IPS DF 4.7 (cell line): ENCODE data around the gene ARHGAP22.

Experiments
- DNase-seq: peaks from one replicate; pipeline ENCODE4 v3.0.0-alpha.2; 2013; ENCODE audit warnings: low spot score; ENCODE audit errors: extremely low read depth

The ARHGAP22 gene

GRCh38 chr10:48453451-48454301 lies 151.2 kb downstream of the ARHGAP22 start:
- no peak for DNase-seq

GRCh38 chr10:48452879-48453412 lies 151.9 kb downstream of the ARHGAP22 start:
- no peak for DNase-seq

- DNase-seq = no peak
Observed at GRCh38 chr10:48451969-48452878, 152.6 kb downstream of the ARHGAP22 start.

GRCh38 chr10:48450741-48451466 lies 154.0 kb downstream of the ARHGAP22 start:
- DNase-seq = no peak

GRCh38 chr10:48450233-48450740 lies 154.6 kb downstream of the ARHGAP22 start:
- no peak for DNase-seq

GRCh38 chr10:48449501-48450232 lies 155.2 kb downstream of the ARHGAP22 start:
- no peak for DNase-seq

- no peak for DNase-seq
Observed at GRCh38 chr10:48448796-48449195, 156.1 kb downstream of the ARHGAP22 start.

GRCh38 chr10:48447356-48448215 lies 157.3 kb downstream of the ARHGAP22 start:
- DNase-seq = no peak

- no peak for DNase-seq
Observed at GRCh38 chr10:48446785-48447184, 158.1 kb downstream of the ARHGAP22 start.

GRCh38 chr10:48445932-48446331 lies 158.9 kb downstream of the ARHGAP22 start:
- DNase-seq = no peak

- DNase-seq = no peak
Observed at GRCh38 chr10:48444861-48445841, 159.7 kb downstream of the ARHGAP22 start.

GRCh38 chr10:48444266-48444665 lies 160.6 kb downstream of the ARHGAP22 start:
- no peak for DNase-seq

- no peak for DNase-seq
Observed at GRCh38 chr10:48442809-48443177, 162.1 kb downstream of the ARHGAP22 start.

- no peak for DNase-seq
Observed at GRCh38 chr10:48442090-48442808, 162.6 kb downstream of the ARHGAP22 start.

- no peak for DNase-seq
Observed at GRCh38 chr10:48440771-48441170, 164.1 kb downstream of the ARHGAP22 start.

- no peak for DNase-seq
Observed at GRCh38 chr10:48439581-48440041, 165.3 kb downstream of the ARHGAP22 start.

GRCh38 chr10:48439031-48439430 lies 165.8 kb downstream of the ARHGAP22 start:
- no peak for DNase-seq
